ENCODE data around the gene ALDH3A1. TPM values are rescaled to one million over a fixed set of nuclear protein-coding genes. Genes with fewer than 3 reads are reported as not detected.

Gene ALDH3A1
- total RNA-seq, 4 donors from 2014 or later, result 28.3 to 93.0 (median 64.0) TPM

GRCh38 chr17:19724501-19725420 lies 23.3 kb downstream of the ALDH3A1 start:
- intact Hi-C loops (cut with DNase I; ENCODE audit: low total_unique reads), result no loop called here
- H3K4me3 ChIP-seq (ENCODE audit: low read depth, poor library complexity, severe bottlenecking), result no peak overlapping the region
- TF ChIP-seq CTCF (IDR thresholded peaks at IDR 0.05) (no peak), POLR2A (IDR thresholded peaks at IDR 0.05) (peak in 1 of 2 donors; percentile 24)
- WGBS, 2 donors, result 28 to 37% methylated on average over 32 to 33 of the region's 55 CpGs
- peak; percentile 82 to 96 for DNase-seq (ENCODE audit: low spot score in 2 of 2)

- TF ChIP-seq POLR2A (IDR thresholded peaks at IDR 0.05) (no peak), CTCF (IDR thresholded peaks at IDR 0.05) (no peak)
- H3K4me3 ChIP-seq (ENCODE audit: low read depth, poor library complexity, severe bottlenecking), result no peak overlapping the region
- 36 to 43% methylated on average over 1 of the region's 1 CpG for WGBS, 2 donors
- peak in 1 of 2 donors; percentile 84 for DNase-seq (ENCODE audit: low spot score in 2 of 2)
- intact Hi-C loops (cut with DNase I; ENCODE audit: low total_unique reads), result no loop called here
Measured at GRCh38 chr17:19723964-19724363, 24.1 kb downstream of the ALDH3A1 start.

- WGBS, 2 donors, result 65 to 69% methylated on average over 7 to 8 of the region's 9 CpGs
- no peak for DNase-seq (ENCODE audit: low spot score in 2 of 2)
- TF ChIP-seq CTCF (IDR thresholded peaks at IDR 0.05) (no peak), POLR2A (IDR thresholded peaks at IDR 0.05) (no peak)
- intact Hi-C loops (cut with DNase I; ENCODE audit: low total_unique reads), result no loop called here
- no peak overlapping the region for H3K4me3 ChIP-seq (ENCODE audit: low read depth, poor library complexity, severe bottlenecking)
Measured at GRCh38 chr17:19720631-19721426, 27.3 kb downstream of the ALDH3A1 start.

GRCh38 chr17:19720210-19720475 lies 28.0 kb downstream of the ALDH3A1 start:
- TF ChIP-seq CTCF (IDR thresholded peaks at IDR 0.05), result no peak
- no peak for TF ChIP-seq POLR2A (IDR thresholded peaks at IDR 0.05)
- no peak overlapping the region for H3K4me3 ChIP-seq (ENCODE audit: low read depth, poor library complexity, severe bottlenecking)
- no peak for DNase-seq (ENCODE audit: low spot score in 2 of 2)
- WGBS, 2 donors, result 61 to 66% methylated on average over 3 to 5 of the region's 5 CpGs
- intact Hi-C loops (cut with DNase I; ENCODE audit: low total_unique reads), result no loop called here

- 90 to 93% methylated on average over 18 to 22 of the region's 23 CpGs for WGBS, 2 donors
- intact Hi-C loops (cut with DNase I; ENCODE audit: low total_unique reads), result no loop called here
- H3K4me3 ChIP-seq (ENCODE audit: low read depth, poor library complexity, severe bottlenecking), result no peak overlapping the region
- TF ChIP-seq CTCF (IDR thresholded peaks at IDR 0.05) (no peak), POLR2A (IDR thresholded peaks at IDR 0.05) (no peak)
- DNase-seq (ENCODE audit: low spot score in 2 of 2), result no peak
Measured at GRCh38 chr17:19719355-19720209, 28.5 kb downstream of the ALDH3A1 start.

Measured in lower leg skin (tissue), 4 donors.